GM23248 (cell line): ENCODE data around the gene ELL2. TPM values are rescaled to one million over a fixed set of nuclear protein-coding genes. Genes with fewer than 3 reads are reported as not detected.
A peak's percentile ranks its signal among the peaks of the same experiment; 100 is the strongest.

Experiments
- DNase-seq: peaks from one replicate; pipeline ENCODE4 v3.0.0-alpha.2; 2015
- H2AFZ ChIP-seq: fragments of 200-600 bp; sonication (generic); 2 replicates; pipeline ENCODE4 v1.6.1; 2016; ENCODE audit warnings: antibody characterized with exemption
- H3F3A ChIP-seq: fragments of 200-600 bp; sonication (generic); 2 replicates; pipeline ENCODE4 v1.6.1; 2016; ENCODE audit warnings: mild to moderate bottlenecking, antibody characterized with exemption, mixed run types; ENCODE audit not compliant: insufficient read depth
- H3K27ac ChIP-seq: fragments of 200-600 bp; sonication (generic); 2 replicates; pipeline ENCODE4 v1.5.1; 2016; ENCODE audit warnings: mild to moderate bottlenecking
- H3K27me3 ChIP-seq: fragments of 200-600 bp; sonication (generic); replicated peaks from 2 replicates; pipeline ENCODE4 v1.6.1; 2016; ENCODE audit warnings: mild to moderate bottlenecking; ENCODE audit not compliant: insufficient read depth
- H3K36me3 ChIP-seq: fragments of 200-600 bp; sonication (generic); 2 replicates; pipeline ENCODE4 v1.6.1; 2016; ENCODE audit warnings: low read depth, mild to moderate bottlenecking
- H3K4me1 ChIP-seq: fragments of 200-600 bp; sonication (generic); 2 replicates; pipeline ENCODE4 v1.6.1; 2016; ENCODE audit warnings: mild to moderate bottlenecking; ENCODE audit not compliant: insufficient read depth
- H3K4me2 ChIP-seq: fragments of 200-600 bp; sonication (generic); one replicate; pipeline ENCODE4 v1.6.1; 2016; ENCODE audit warnings: mild to moderate bottlenecking; ENCODE audit not compliant: unreplicated experiment
- H3K4me3 ChIP-seq: fragments of 200-600 bp; sonication (generic); 2 replicates; pipeline ENCODE4 v1.5.1; 2016; ENCODE audit warnings: mild to moderate bottlenecking
- H3K79me2 ChIP-seq: fragments of 200-600 bp; sonication (generic); 2 replicates; pipeline ENCODE4 v1.6.1; 2016; ENCODE audit warnings: mild to moderate bottlenecking; ENCODE audit not compliant: insufficient read depth
- H3K9ac ChIP-seq: fragments of 200-600 bp; sonication (generic); 2 replicates; pipeline ENCODE4 v1.6.1; 2016; ENCODE audit warnings: mild to moderate bottlenecking
- H3K9me2 ChIP-seq: fragments of 200-600 bp; sonication (generic); 2 replicates; pipeline ENCODE4 v1.6.1; 2016; ENCODE audit warnings: mixed run types, mild to moderate bottlenecking, moderate library complexity; ENCODE audit not compliant: insufficient read depth
- H3K9me3 ChIP-seq: fragments of 200-600 bp; sonication (generic); one replicate; pipeline ENCODE4 v1.6.1; 2017; ENCODE audit warnings: low read depth
- H4K20me1 ChIP-seq: fragments of 200-600 bp; sonication (generic); 2 replicates; pipeline ENCODE4 v1.6.0; 2016; ENCODE audit not compliant: insufficient read depth
- EZH2 ChIP-seq: fragments of 200-600 bp; sonication (generic); IDR thresholded peaks from 2 replicates; pipeline ENCODE4 v1.6.1; 2018; ENCODE audit warnings: antibody characterized with exemption, mild to moderate bottlenecking; ENCODE audit not compliant: insufficient read depth, poor library complexity, severe bottlenecking
- EZH2phosphoT487 ChIP-seq: fragments of 200-600 bp; sonication (generic); IDR thresholded peaks from 2 replicates; pipeline ENCODE4 v1.6.1; 2018; ENCODE audit warnings: antibody characterized with exemption, moderate library complexity, mild to moderate bottlenecking, low read depth; ENCODE audit not compliant: insufficient read depth
- WGBS, 2 experiments: methylation state at CpG; one replicate each; pipeline ENCODE4 v1.1.6; 2015 to 2017; ENCODE audit warnings: low lambda C conversion rate in 2 of 2, low coverage in 1 of 2; ENCODE audit errors: missing lambda C conversion rate in 2 of 2; 5-methylcytosine and 5-hydroxymethylcytosine counted together
- in situ Hi-C: fragments of 300-500 bp; cut with MboI; formaldehyde crosslinking; loops from 2 replicates; pipeline ENCODE4 v1.15.0; 2020
- polyA plus RNA-seq: library from polyadenylated mRNA; unstranded; fragments of >200 nt; fragmentation: Nextera tagmentation; extraction: Ambion mirVana; gene quantifications from 2 replicates; pipeline ENCODE4 v1.2.1, GENCODE V29; 2016
- total RNA-seq: library from RNA; depleted of rRNA; stranded (reverse); fragments of >200 nt; shearing (Covaris generic); gene quantifications from 2 replicates; pipeline ENCODE4 v1.2.3, GENCODE V29; 2014

Gene ELL2
- total and polyA plus RNA-seq, 2 experiments from 2014 or later: 159 to 243 TPM

- DNase-seq: no peak
- peaks cover 97% of the 10 kb centered on the region for H3F3A ChIP-seq
- in situ Hi-C loops: no loop called here
- H3K27ac ChIP-seq: peak overlapping the region; percentile 43
- peaks cover 100% of the 10 kb centered on the region for H3K79me2 ChIP-seq
- no peaks in the 10 kb centered on the region for H3K27me3 ChIP-seq
- H3K9ac ChIP-seq: no peak overlapping the region
- H3K9me3 ChIP-seq: no peaks in the 10 kb centered on the region
- H4K20me1 ChIP-seq: peaks cover 73% of the 10 kb centered on the region
- TF ChIP-seq EZH2 (no peak), EZH2phosphoT487 (no peak)
- H3K36me3 ChIP-seq: peaks cover 80% of the 10 kb centered on the region
- peak overlapping the region; percentile 49 for H3K4me2 ChIP-seq
- peak overlapping the region; percentile 15; the same call in 1 of the 2 replicates for H3K4me3 ChIP-seq
- WGBS, 2 experiments: 90% methylated on average over 4 of the region's 4 CpGs
- H3K4me1 ChIP-seq: peaks cover 79% of the 10 kb centered on the region
- H2AFZ ChIP-seq: no peak overlapping the region
- H3K9me2 ChIP-seq: no peaks in the 10 kb centered on the region
Observed at GRCh38 chr5:95932941-95933340, 28.7 kb downstream of the ELL2 start.

- 95 to 98% methylated on average over 3 of the region's 3 CpGs for WGBS, 2 experiments
- H3K4me3 ChIP-seq: no peak overlapping the region
- H3K9me3 ChIP-seq: no peaks in the 10 kb centered on the region
- H3K27me3 ChIP-seq: no peaks in the 10 kb centered on the region
- peak overlapping the region; percentile 43 for H3K27ac ChIP-seq
- H3K36me3 ChIP-seq: peaks cover 75% of the 10 kb centered on the region
- peaks cover 98% of the 10 kb centered on the region for H3K79me2 ChIP-seq
- no peak overlapping the region for H3K9ac ChIP-seq
- peak overlapping the region; percentile 49 for H3K4me2 ChIP-seq
- H3K4me1 ChIP-seq: peaks cover 74% of the 10 kb centered on the region
- H3K9me2 ChIP-seq: no peaks in the 10 kb centered on the region
- TF ChIP-seq EZH2 (no peak), EZH2phosphoT487 (no peak)
- no peak overlapping the region for H2AFZ ChIP-seq
- peaks cover 95% of the 10 kb centered on the region for H3F3A ChIP-seq
- in situ Hi-C loops: no loop called here
- no peak for DNase-seq
- H4K20me1 ChIP-seq: peaks cover 65% of the 10 kb centered on the region
Observed at GRCh38 chr5:95931079-95931833, 30.4 kb downstream of the ELL2 start.

- WGBS, 2 experiments: 83 to 89% methylated on average over 4 of the region's 4 CpGs
- peak overlapping the region; percentile 43 for H3K27ac ChIP-seq
- peaks cover 95% of the 10 kb centered on the region for H3F3A ChIP-seq
- no peaks in the 10 kb centered on the region for H3K27me3 ChIP-seq
- no peak overlapping the region for H3K4me3 ChIP-seq
- peaks cover 76% of the 10 kb centered on the region for H3K36me3 ChIP-seq
- H3K9me2 ChIP-seq: no peaks in the 10 kb centered on the region
- DNase-seq: peak; percentile 43
- no peaks in the 10 kb centered on the region for H3K9me3 ChIP-seq
- in situ Hi-C loops: no loop called here
- H3K4me1 ChIP-seq: peaks cover 72% of the 10 kb centered on the region
- no peak overlapping the region for H3K9ac ChIP-seq
- H3K4me2 ChIP-seq: peak overlapping the region; percentile 2
- no peak overlapping the region for H2AFZ ChIP-seq
- H4K20me1 ChIP-seq: peaks cover 62% of the 10 kb centered on the region
- TF ChIP-seq EZH2phosphoT487: no peak
- no peak for TF ChIP-seq EZH2
- peaks cover 98% of the 10 kb centered on the region for H3K79me2 ChIP-seq
Observed at GRCh38 chr5:95930141-95930930, 31.3 kb downstream of the ELL2 start.

GRCh38 chr5:95928724-95929253 lies 32.9 kb downstream of the ELL2 start:
- Histone ChIP-seq H3K9me3 (no peaks in the 10 kb centered on the region), H3K27ac (peak overlapping the region; percentile 15; the same call in 1 of the 2 replicates), H2AFZ (no peak overlapping the region), H3K79me2 (peaks cover 98% of the 10 kb centered on the region), H3K4me3 (no peak overlapping the region), H3K9me2 (no peaks in the 10 kb centered on the region), H3K36me3 (peaks cover 69% of the 10 kb centered on the region), H4K20me1 (peaks cover 60% of the 10 kb centered on the region), H3F3A (peaks cover 95% of the 10 kb centered on the region), H3K4me2 (no peak overlapping the region), H3K27me3 (no peaks in the 10 kb centered on the region), H3K9ac (no peak overlapping the region), H3K4me1 (peaks cover 64% of the 10 kb centered on the region)
- in situ Hi-C loops: no loop called here
- WGBS, 2 experiments: 88 to 96% methylated on average over 7 of the region's 7 CpGs
- TF ChIP-seq EZH2phosphoT487 (no peak), EZH2 (no peak)
- no peak for DNase-seq
